ENCODE results near the gene NLRP9.

NLRP9 gene

DNA sequence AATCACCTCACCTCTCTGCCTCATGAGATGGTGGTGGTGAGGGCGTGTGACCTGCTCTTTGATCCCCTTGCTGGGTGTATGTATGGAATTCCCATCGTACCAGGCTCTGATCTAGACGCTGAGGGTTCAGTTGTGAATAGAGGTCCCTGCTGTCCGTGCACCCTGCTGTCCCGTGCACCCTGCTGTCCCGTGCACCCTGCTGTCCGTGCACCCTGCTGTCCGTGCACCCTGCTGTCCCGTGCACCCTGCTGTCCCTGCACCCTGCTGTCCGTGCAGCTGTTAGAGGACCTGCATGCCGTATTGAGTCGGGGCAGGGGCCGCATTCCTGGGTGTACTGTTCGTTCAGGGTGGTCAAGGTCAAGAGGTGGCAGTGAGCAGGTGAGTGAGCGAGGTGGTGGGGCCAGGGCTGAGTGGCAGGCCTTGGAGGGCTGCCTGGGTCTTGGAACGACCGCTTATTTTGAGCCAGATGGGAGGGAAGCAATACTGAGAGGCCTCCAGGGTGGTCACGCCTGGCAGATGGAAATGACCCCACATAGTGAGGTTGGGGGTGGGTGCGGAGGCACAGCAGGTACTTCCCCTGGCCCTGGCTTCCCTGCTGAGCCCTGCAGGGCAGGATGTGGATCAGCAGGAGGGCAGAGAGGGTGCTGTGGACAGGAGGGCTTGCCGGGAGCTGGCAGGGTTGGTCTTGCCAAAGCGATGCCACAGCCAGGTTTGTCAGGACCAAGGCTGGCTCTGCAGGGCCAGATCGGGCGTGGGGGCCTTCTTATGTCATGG, 67.7 kb downstream of the NLRP9 start:
- DNase-seq = no peak

DNA sequence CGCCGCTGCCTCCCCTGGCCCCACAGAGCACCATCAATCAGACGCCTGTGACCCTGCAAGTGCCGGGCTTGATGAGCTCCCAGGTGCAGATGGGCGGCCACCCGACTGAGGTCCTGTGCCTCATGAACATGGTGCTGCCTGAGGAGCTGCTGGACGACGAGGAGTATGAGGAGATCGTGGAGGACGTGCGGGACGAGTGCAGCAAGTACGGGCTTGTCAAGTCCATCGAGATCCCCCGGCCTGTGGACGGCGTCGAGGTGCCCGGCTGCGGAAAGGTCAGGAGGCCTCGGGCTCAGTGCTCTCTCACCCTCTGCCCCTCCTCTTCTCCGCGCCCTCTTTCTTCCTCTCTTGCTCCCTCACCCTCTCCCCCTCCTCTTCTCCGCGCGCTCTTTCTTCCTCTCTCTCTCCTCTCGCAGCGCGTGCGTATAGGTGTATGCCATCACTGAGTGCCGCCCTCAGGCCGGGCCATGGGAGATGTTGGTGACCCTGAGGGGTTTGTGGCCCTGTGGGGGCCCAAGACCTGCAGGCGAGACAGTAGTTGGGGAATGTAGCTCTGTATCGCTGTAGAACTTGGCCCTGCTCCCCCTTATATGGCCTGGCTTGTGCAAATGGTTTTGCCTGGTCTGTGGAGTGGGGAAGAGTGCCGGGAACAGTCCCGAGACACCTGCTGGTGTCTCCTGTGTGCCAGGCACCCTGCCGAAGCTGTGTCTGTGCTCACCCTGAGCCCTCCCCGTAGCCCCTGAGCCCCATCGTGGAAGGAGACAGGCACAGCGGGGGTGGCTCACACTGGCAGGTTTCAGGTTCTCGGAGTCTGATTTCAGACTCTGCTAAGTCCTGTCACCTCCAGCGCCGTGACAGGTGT, 68.6 kb downstream of the NLRP9 start:
- DNase-seq = no peak

- DNase-seq = no peak
These were observed 69.4 kb downstream of the NLRP9 start for GRCh38 chr19:55668603-55669348.

DNA sequence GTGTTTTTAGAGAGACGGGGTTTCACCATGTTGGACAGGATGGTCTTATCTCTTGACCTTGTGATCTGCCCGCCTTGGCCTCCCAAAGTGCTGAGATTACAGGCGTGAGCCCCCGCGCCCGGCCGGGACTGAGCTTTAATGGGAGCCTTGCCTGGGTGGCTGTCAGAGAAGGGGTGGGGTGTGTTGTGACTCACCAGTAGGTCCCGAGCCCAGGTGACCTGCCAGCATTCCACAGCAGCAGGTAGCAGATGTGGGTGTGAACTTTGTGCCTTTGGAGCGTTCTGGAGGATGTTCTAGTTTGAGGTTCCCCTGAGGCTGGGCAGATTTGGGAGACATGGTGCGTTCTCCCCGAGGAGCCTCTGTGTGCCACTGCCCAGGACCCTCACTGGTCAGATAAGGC, 70.2 kb downstream of the NLRP9 start:
- DNase-seq = no peak

- DNase-seq = no peak
These were observed 70.7 kb downstream of the NLRP9 start for GRCh38 chr19:55667511-55667910.

DNA sequence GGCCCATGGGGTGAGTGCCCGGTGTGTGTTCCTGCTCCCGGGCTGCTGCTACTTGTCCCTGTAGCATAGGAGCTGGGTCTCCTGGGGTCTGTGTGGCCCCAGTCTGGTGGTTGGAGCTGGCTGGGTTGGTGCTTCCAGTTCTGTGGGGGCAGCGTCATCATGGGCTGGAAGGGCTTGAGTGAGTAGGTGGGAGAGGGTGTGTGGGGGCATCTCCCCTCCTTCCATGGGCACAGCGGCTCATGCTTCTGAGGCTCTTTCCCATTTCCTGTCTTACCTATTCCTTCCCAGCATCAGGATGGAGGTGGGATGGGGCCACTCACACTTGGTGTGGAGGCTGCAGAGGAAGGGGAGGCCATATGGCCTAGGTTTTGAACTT, 71.2 kb downstream of the NLRP9 start:
- no peak for DNase-seq

- DNase-seq = no peak
These were observed 71.7 kb downstream of the NLRP9 start for GRCh38 chr19:55666343-55667005.

- DNase-seq = no peak
These were observed 74.2 kb downstream of the NLRP9 start for GRCh38 chr19:55663846-55664536.

- DNase-seq = no peak
These were observed 76.4 kb downstream of the NLRP9 start for GRCh38 chr19:55661826-55662225.

DNA sequence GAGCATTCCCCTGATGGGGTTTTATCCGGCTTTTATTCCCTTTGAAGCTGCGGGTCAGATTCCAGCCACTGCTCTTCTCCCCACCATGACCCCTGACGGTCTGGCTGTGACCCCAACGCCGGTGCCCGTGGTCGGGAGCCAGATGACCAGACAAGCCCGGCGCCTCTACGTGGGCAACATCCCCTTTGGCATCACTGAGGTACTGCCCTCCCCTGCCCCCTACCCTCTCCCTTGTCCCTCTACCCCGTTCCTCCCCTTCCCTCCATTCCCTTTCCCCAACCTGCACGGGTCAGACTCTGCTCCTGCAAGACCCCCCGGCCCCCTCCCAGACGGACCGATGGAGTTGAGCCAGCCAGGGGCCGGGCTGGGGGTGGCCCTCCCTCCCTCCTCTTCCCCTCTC, 77.2 kb downstream of the NLRP9 start:
- DNase-seq = no peak

DNA sequence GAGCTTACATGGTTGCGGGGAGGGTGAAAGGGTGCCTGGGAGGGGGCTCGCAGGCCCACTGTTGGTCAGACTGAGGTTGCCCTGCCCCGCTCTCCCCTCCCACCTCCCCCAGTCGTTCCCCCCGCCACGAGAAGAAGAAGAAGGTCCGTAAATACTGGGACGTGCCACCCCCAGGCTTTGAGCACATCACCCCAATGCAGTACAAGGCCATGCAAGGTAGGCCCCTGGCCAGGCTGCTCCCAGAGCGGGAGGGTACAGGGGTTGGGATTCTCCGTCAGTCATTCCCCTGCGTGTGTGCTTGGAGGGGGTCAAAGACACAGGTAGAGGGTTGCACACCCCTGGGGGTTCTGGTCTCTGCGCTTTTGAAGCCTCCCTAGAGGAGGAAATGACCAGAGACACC, 77.8 kb downstream of the NLRP9 start:
- DNase-seq = no peak

- DNase-seq = no peak
These were observed 78.4 kb downstream of the NLRP9 start for GRCh38 chr19:55659822-55660221.

- DNase-seq = no peak
These were observed 79.2 kb downstream of the NLRP9 start for GRCh38 chr19:55658846-55659459.
